Panc1 (cell line): ENCODE data around the gene GTF2A2. TPM values are rescaled to one million over a fixed set of nuclear protein-coding genes. Genes with fewer than 3 reads are reported as not detected.
A peak's percentile ranks its signal among the peaks of the same experiment; 100 is the strongest.
"Not testable (repeated sequence)": the region's sequence is repeated elsewhere in the genome, so short reads cannot be mapped to it uniquely, and the experiment has no call there.

Source experiments
- ATAC-seq: fragments of 200-7000 bp; cut with Tn5 transposase; 2 replicates; pipeline ENCODE4 v1.9.1; 2020; ENCODE audit warnings: mild to moderate bottlenecking, moderate library complexity
- BruUV-seq: library from RNA; stranded (reverse); fragments of 400-500 nt; replicated peaks from 2 replicates; lab custom pipeline; 2021; lab: Mats Ljungman, UMichigan
- CTCF ChIA-PET: fragments of 300-600 bp; sonication (Branson Sonifier 250); formaldehyde crosslinking; loops from one replicate; lab custom pipeline; 2022; ENCODE audit warnings: antibody characterized with exemption; lab: Charles Lee
- POLR2A ChIA-PET: fragments of 300-600 bp; sonication (Branson Sonifier 250); formaldehyde crosslinking; loops from one replicate; lab custom pipeline; 2022; ENCODE audit warnings: antibody characterized with exemption; lab: Charles Lee
- DNase-seq: peaks from one replicate; pipeline ENCODE4 v3.0.0-alpha.2; 2010; ENCODE audit warnings: low read depth, low spot score
- H3K27ac ChIP-seq: 2 replicates; pipeline ENCODE4 v1.5.1; 2011; ENCODE audit warnings: mild to moderate bottlenecking, low read length, inconsistent platforms
- H3K27me3 ChIP-seq: fragments of 200-500 bp; sonication (Bioruptor generic); 2 replicates; pipeline ENCODE4 v1.6.0; 2014; ENCODE audit warnings: low read length, inconsistent platforms; ENCODE audit not compliant: control insufficient read depth, insufficient read depth
- H3K36me3 ChIP-seq: fragments of 200-500 bp; sonication (Bioruptor generic); 2 replicates; pipeline ENCODE4 v1.5.1; 2014; ENCODE audit warnings: inconsistent platforms, mild to moderate bottlenecking, low read length, moderate library complexity; ENCODE audit not compliant: control insufficient read depth, insufficient read depth
- H3K4me1 ChIP-seq: 2 replicates; pipeline ENCODE4 v1.5.1; 2011; ENCODE audit warnings: inconsistent platforms, mild to moderate bottlenecking, low read length, moderate library complexity; ENCODE audit not compliant: control insufficient read depth, insufficient read depth
- H3K4me3 ChIP-seq, 2 experiments: 2 replicates each; pipeline ENCODE4 v1.5.1; 2011 to 2012; ENCODE audit warnings: low read depth in 2 of 2, low read length in 2 of 2, mild to moderate bottlenecking in 2 of 2, inconsistent platforms in 1 of 2, moderate library complexity in 1 of 2
- H3K9me3 ChIP-seq: fragments of 200-500 bp; sonication (Bioruptor generic); 2 replicates; pipeline ENCODE4 v1.5.1; 2014; ENCODE audit warnings: low read depth, mild to moderate bottlenecking, inconsistent platforms, low read length, moderate library complexity; ENCODE audit not compliant: control insufficient read depth, insufficient read depth
- POLR2AphosphoS5 ChIP-seq: IDR thresholded peaks from 2 replicates; pipeline ENCODE4 v1.6.1; 2012; ENCODE audit warnings: mild to moderate bottlenecking, low read depth, low read length, moderate library complexity
- SIN3A ChIP-seq: IDR thresholded peaks from 2 replicates; pipeline ENCODE4 v1.6.1; 2012; ENCODE audit warnings: low read depth, mild to moderate bottlenecking, low read length, moderate library complexity, borderline replicate concordance; ENCODE audit not compliant: insufficient read depth
- TCF7L2 ChIP-seq: IDR thresholded peaks from 2 replicates; pipeline ENCODE4 v1.6.1; 2011; ENCODE audit warnings: mild to moderate bottlenecking, low read depth, low read length, inconsistent platforms
- in situ Hi-C: cut with HindIII; loops from 2 replicates; pipeline ENCODE4 v1.10.0; 2016; ENCODE audit warnings: low sequenced_read_pairs, low pct_unique_long_range_greater_than_20kb
- intact Hi-C: fragments of 100-400 bp; cut with micrococcal nuclease; formaldehyde crosslinking; loops from one replicate; pipeline ENCODE4 v1.10.0; 2022; ENCODE audit not compliant: unreplicated experiment
- total RNA-seq: library from RNA; stranded (reverse); gene quantifications from one replicate; pipeline ENCODE4 v1.2.1, GENCODE V29; 2021; ENCODE audit not compliant: unreplicated experiment
- TF ChIP-seq, protein P1 (sequence below), 2 experiments: IDR thresholded peaks; 2 replicates each; pipeline ENCODE4 v1.6.1; 2011 to 2012; ENCODE audit warnings: low read depth in 2 of 2, control low read depth in 1 of 2, low read length in 1 of 2, mild to moderate bottlenecking in 1 of 2, moderate library complexity in 1 of 2; ENCODE audit not compliant: insufficient read depth in 1 of 2
- TF ChIP-seq, protein P2 (sequence below): fragments of 450-650 bp; IDR thresholded peaks from 2 replicates; pipeline ENCODE4 v1.5.1; 2017; ENCODE audit warnings: mild to moderate bottlenecking

The GTF2A2 gene
- total RNA-seq, 1 experiment from 2014 or later = 234 TPM

DNA sequence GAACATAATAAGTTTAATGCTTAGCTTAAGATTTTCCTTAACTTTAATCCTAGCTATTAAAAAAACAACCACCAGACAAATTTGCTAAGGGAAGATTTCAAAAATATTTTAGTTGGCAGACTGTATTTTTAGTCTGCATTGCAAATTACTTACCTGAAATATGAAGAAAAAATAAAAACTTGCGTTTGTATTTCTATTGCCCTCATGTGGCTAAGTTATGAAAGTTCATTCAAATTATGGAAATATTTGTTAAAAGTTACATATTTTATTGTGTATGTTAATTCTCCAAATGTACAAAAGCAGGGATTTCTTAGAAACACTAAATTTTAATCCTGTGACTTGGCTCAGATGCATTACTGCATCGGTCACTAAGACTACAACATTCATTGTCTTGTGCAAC is 15.0 kb downstream of the GTF2A2 start:
- no peak overlapping the region for H3K27ac ChIP-seq
- TF ChIP-seq POLR2AphosphoS5 (no peak), TCF7L2 (no peak), SIN3A (no peak)
- TF ChIP-seq, protein P1, sequence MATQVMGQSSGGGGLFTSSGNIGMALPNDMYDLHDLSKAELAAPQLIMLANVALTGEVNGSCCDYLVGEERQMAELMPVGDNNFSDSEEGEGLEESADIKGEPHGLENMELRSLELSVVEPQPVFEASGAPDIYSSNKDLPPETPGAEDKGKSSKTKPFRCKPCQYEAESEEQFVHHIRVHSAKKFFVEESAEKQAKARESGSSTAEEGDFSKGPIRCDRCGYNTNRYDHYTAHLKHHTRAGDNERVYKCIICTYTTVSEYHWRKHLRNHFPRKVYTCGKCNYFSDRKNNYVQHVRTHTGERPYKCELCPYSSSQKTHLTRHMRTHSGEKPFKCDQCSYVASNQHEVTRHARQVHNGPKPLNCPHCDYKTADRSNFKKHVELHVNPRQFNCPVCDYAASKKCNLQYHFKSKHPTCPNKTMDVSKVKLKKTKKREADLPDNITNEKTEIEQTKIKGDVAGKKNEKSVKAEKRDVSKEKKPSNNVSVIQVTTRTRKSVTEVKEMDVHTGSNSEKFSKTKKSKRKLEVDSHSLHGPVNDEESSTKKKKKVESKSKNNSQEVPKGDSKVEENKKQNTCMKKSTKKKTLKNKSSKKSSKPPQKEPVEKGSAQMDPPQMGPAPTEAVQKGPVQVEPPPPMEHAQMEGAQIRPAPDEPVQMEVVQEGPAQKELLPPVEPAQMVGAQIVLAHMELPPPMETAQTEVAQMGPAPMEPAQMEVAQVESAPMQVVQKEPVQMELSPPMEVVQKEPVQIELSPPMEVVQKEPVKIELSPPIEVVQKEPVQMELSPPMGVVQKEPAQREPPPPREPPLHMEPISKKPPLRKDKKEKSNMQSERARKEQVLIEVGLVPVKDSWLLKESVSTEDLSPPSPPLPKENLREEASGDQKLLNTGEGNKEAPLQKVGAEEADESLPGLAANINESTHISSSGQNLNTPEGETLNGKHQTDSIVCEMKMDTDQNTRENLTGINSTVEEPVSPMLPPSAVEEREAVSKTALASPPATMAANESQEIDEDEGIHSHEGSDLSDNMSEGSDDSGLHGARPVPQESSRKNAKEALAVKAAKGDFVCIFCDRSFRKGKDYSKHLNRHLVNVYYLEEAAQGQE (IDR thresholded peaks at IDR 0.05; ENCODE audit: insufficient read depth in 1 of 2, low read depth in 2 of 2, low read length in 1 of 2) = no peak
- TF ChIP-seq, protein P2, sequence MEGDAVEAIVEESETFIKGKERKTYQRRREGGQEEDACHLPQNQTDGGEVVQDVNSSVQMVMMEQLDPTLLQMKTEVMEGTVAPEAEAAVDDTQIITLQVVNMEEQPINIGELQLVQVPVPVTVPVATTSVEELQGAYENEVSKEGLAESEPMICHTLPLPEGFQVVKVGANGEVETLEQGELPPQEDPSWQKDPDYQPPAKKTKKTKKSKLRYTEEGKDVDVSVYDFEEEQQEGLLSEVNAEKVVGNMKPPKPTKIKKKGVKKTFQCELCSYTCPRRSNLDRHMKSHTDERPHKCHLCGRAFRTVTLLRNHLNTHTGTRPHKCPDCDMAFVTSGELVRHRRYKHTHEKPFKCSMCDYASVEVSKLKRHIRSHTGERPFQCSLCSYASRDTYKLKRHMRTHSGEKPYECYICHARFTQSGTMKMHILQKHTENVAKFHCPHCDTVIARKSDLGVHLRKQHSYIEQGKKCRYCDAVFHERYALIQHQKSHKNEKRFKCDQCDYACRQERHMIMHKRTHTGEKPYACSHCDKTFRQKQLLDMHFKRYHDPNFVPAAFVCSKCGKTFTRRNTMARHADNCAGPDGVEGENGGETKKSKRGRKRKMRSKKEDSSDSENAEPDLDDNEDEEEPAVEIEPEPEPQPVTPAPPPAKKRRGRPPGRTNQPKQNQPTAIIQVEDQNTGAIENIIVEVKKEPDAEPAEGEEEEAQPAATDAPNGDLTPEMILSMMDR = no peak; the same call in 1 of the 2 replicates
- no peaks in the 10 kb centered on the region for H3K4me1 ChIP-seq
- peaks cover 24% of the 10 kb centered on the region for H3K36me3 ChIP-seq
- ChIA-PET POLR2A (interaction anchor here (0.6 kb wide), 1 partner anchor 15 kb away, joined by 3 read pairs; the partner anchor contains the start of gene GTF2A2), CTCF (interaction anchor here (1.3 kb wide), 1 partner anchor 109 kb away, joined by 3 read pairs; no protein-coding TSS in a partner anchor)
- ATAC-seq (no peak), DNase-seq (no peak)
- H3K4me3 ChIP-seq = no peak overlapping the region
- H3K9me3 ChIP-seq = no peaks in the 10 kb centered on the region
- in situ Hi-C loops (no loop called here), intact Hi-C loops (no loop called here)
- BruUV-seq = no TSS peak
- H3K27me3 ChIP-seq = no peaks in the 10 kb centered on the region

DNA sequence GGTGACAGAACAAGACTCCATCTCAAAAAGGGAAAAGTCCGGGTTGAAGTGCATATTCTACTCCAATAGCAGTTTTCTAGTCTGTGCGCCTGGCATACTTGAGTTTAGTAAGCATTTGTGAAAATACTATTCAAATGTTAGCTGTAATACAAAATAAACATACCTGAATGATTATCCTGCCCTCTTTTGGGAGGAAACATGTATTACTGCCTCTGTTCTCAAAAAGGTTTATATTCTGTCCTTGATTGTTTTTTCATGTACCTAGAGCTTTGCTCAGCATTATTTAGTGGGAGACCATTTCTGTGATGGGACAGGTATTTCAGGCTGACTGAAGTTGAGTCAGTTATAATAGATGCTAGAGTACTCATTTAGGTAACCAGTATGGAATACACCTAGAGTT is 19.8 kb downstream of the GTF2A2 start:
- intact Hi-C loops, POLR2A ChIA-PET, H3K27me3 ChIP-seq, H3K4me1 ChIP-seq, H3K9me3 ChIP-seq, ATAC-seq, H3K4me3 ChIP-seq, in situ Hi-C loops, H3K27ac ChIP-seq, DNase-seq, BruUV-seq: not testable (repeated sequence)
- TF ChIP-seq, protein P2 = 0 out of 2 replicates have a peak, but pooled peaks have one; percentile 8
- CTCF ChIA-PET = interaction anchor here (0.7 kb wide), 1 partner anchor 55 kb away, joined by 5 read pairs; no protein-coding TSS in a partner anchor
- H3K36me3 ChIP-seq = peaks cover 17% of the 10 kb centered on the region
